GM18508 (cell line): ENCODE results near the gene APPBP2.
"Not testable (repeated sequence)": the region's sequence is repeated elsewhere in the genome, so short reads cannot be mapped to it uniquely, and the experiment has no call there.

Experiments
- ATAC-seq: cut with Tn5 transposase; IDR thresholded peaks from one replicate; pipeline ENCODE4 v1.9.1; 2021; ENCODE audit warnings: moderate number of reproducible peaks; ENCODE audit not compliant: insufficient read depth, unreplicated experiment

Gene APPBP2

GRCh38 chr17:60525685-60526514 lies at the start of gene APPBP2:
Gene APPBP2, minus strand, starts transcription at chr17:60526242. Its CDS starts 311 bp downstream, at chr17:60525931.
- peak; percentile 76 for ATAC-seq

GRCh38 chr17:60573236-60574051 lies 47.4 kb upstream of the APPBP2 start:
- ATAC-seq, result no peak

GRCh38 chr17:60565233-60565632 lies 39.2 kb upstream of the APPBP2 start:
- ATAC-seq, result no peak

- no peak for ATAC-seq
Measured at GRCh38 chr17:60563743-60564142, 37.7 kb upstream of the APPBP2 start.

- no peak for ATAC-seq
Measured at GRCh38 chr17:60562421-60562820, 36.4 kb upstream of the APPBP2 start.

- ATAC-seq, result no peak
Measured at GRCh38 chr17:60560860-60561257, 34.8 kb upstream of the APPBP2 start.

GRCh38 chr17:60559995-60560859 lies 34.2 kb upstream of the APPBP2 start:
- ATAC-seq, result no peak

GRCh38 chr17:60559659-60559994 lies 33.6 kb upstream of the APPBP2 start:
- ATAC-seq, result no peak

- no peak for ATAC-seq
Measured at GRCh38 chr17:60557805-60558204, 31.8 kb upstream of the APPBP2 start.

GRCh38 chr17:60555786-60556185 lies 29.7 kb upstream of the APPBP2 start:
- ATAC-seq, result no peak

GRCh38 chr17:60554377-60554788 lies 28.3 kb upstream of the APPBP2 start:
- ATAC-seq, result no peak

GRCh38 chr17:60552255-60552654 lies 26.2 kb upstream of the APPBP2 start:
- not testable (repeated sequence) for ATAC-seq

- no peak for ATAC-seq
Measured at GRCh38 chr17:60548990-60549389, 22.9 kb upstream of the APPBP2 start.

- no peak for ATAC-seq
Measured at GRCh38 chr17:60545465-60546191, 19.6 kb upstream of the APPBP2 start.

- no peak for ATAC-seq
Measured at GRCh38 chr17:60542071-60542470, 16.0 kb upstream of the APPBP2 start.

- ATAC-seq, result no peak
Measured at GRCh38 chr17:60540460-60540859, 14.4 kb upstream of the APPBP2 start.

- ATAC-seq, result no peak
Measured at GRCh38 chr17:60539807-60540206, 13.8 kb upstream of the APPBP2 start.

- no peak for ATAC-seq
Measured at GRCh38 chr17:60538726-60539125, 12.7 kb upstream of the APPBP2 start.

GRCh38 chr17:60535382-60536279 lies 9.6 kb upstream of the APPBP2 start:
- ATAC-seq, result no peak
